NCI-H524 (cell line): ENCODE data around the gene FBLN5.
A peak's percentile ranks its signal among the peaks of the same experiment; 100 is the strongest.

Experiments
- DNase-seq, 2 experiments: peaks; one replicate each; lab custom pipeline; 2025; lab: John Stamatoyannopoulos, UW

Gene FBLN5

GRCh38 chr14:91947475-91948184 lies at the start of gene FBLN5:
Gene FBLN5, minus strand, starts transcription at chr14:91947694. Its CDS starts 465 bp downstream, at chr14:91947229.
- DNase-seq, result peak; percentile 32 to 72

- peak; percentile 41 to 81 for DNase-seq
These were observed 49.5 kb upstream of the FBLN5 start for GRCh38 chr14:91996948-91997371.

GRCh38 chr14:91987192-91987591 lies 39.7 kb upstream of the FBLN5 start:
- no peak for DNase-seq

- DNase-seq, result no peak
These were observed 38.2 kb upstream of the FBLN5 start for GRCh38 chr14:91985521-91986255.

- no peak for DNase-seq
These were observed 37.5 kb upstream of the FBLN5 start for GRCh38 chr14:91985008-91985407.

- no peak for DNase-seq
These were observed 36.1 kb upstream of the FBLN5 start for GRCh38 chr14:91983588-91983987.

- no peak for DNase-seq
These were observed 32.7 kb upstream of the FBLN5 start for GRCh38 chr14:91980157-91980556.

- no peak for DNase-seq
These were observed 30.4 kb upstream of the FBLN5 start for GRCh38 chr14:91977884-91978283.

- no peak for DNase-seq
These were observed 28.3 kb upstream of the FBLN5 start for GRCh38 chr14:91975763-91976162.

- no peak for DNase-seq
These were observed 23.8 kb upstream of the FBLN5 start for GRCh38 chr14:91971188-91971778.

- DNase-seq, result no peak
These were observed 20.8 kb upstream of the FBLN5 start for GRCh38 chr14:91968280-91968679.

- no peak for DNase-seq
These were observed 17.2 kb upstream of the FBLN5 start for GRCh38 chr14:91964724-91965123.

- DNase-seq, result no peak
These were observed 16.5 kb upstream of the FBLN5 start for GRCh38 chr14:91964011-91964410.

GRCh38 chr14:91963465-91963864 lies 16.0 kb upstream of the FBLN5 start:
- DNase-seq, result no peak

GRCh38 chr14:91961297-91962220 lies 14.1 kb upstream of the FBLN5 start:
- no peak for DNase-seq

- no peak for DNase-seq
These were observed 10.4 kb upstream of the FBLN5 start for GRCh38 chr14:91957876-91958313.

- no peak for DNase-seq
These were observed 9.1 kb upstream of the FBLN5 start for GRCh38 chr14:91956616-91957015.

- DNase-seq, result no peak
These were observed 7.7 kb upstream of the FBLN5 start for GRCh38 chr14:91955168-91955567.

GRCh38 chr14:91953170-91953985 lies 5.9 kb upstream of the FBLN5 start:
- no peak for DNase-seq

- DNase-seq, result peak; percentile 7 to 18
These were observed 646 bp downstream of the FBLN5 start for GRCh38 chr14:91946622-91947474.
